ENCODE results near the gene NRG2. TPM values are rescaled to one million over a fixed set of nuclear protein-coding genes. Genes with fewer than 3 reads are reported as not detected.

NRG2 gene
- total and polyA plus RNA-seq, 2 donors (not counting 3 experiments of a cell fraction or from before 2014, with no cell fraction given): 0.26 to 0.42 TPM

GRCh38 chr5:139817362-139817761, 225.7 kb downstream of the NRG2 start:
- no peak for TF ChIP-seq EZH2 (IDR thresholded peaks at IDR 0.05; ENCODE audit: borderline replicate concordance, low read depth, low read length, severe bottlenecking)
- no peak for TF ChIP-seq POLR2A (IDR thresholded peaks at IDR 0.05; ENCODE audit: low read depth, low read length)
- TF ChIP-seq CTCF (IDR thresholded peaks at IDR 0.05; ENCODE audit: extremely low read depth in 1 of 2, insufficient read depth in 1 of 2, low read depth in 1 of 2, low read length in 2 of 2): no peak
- no peak for TF ChIP-seq MYC (IDR thresholded peaks at IDR 0.05; ENCODE audit: low read depth, low read length)
- no peak overlapping the region for H3K9ac ChIP-seq (replicated peaks; ENCODE audit: extremely low read depth, insufficient read depth, low read length)
- CTCF ChIA-PET: interaction anchor here (0.5 to 0.7 kb wide), 2 partner anchors 27 to 156 kb away, joined by 3 read pairs; no protein-coding TSS in a partner anchor
- BruUV-seq (replicated peaks): no TSS peak
- no peaks in the 10 kb centered on the region for H3K9me3 ChIP-seq (replicated peaks; ENCODE audit: control insufficient read depth, insufficient read depth, low read length)
- no peaks in the 10 kb centered on the region for H3K36me3 ChIP-seq (ENCODE audit: control insufficient read depth in 2 of 2, extremely low read depth in 1 of 2, insufficient read depth in 2 of 2, low read length in 2 of 2)
- no peaks in the 10 kb centered on the region for H4K20me1 ChIP-seq (replicated peaks; ENCODE audit: control insufficient read depth, extremely low read depth, insufficient read depth, low read length)
- H3K9me1 ChIP-seq (replicated peaks; ENCODE audit: control insufficient read depth, extremely low read depth, insufficient read depth, low read length): no peaks in the 10 kb centered on the region
- H3K4me2 ChIP-seq (ENCODE audit: insufficient read depth, low read length): no peak overlapping the region
- intact Hi-C loops (cut with micrococcal nuclease) (no loop called here), dilution Hi-C loops (cut with MboI; ENCODE audit: extremely low pct_ligation_motif_present, low sequenced_read_pairs) (no loop called here)
- no peaks in the 10 kb centered on the region for H3K79me2 ChIP-seq (ENCODE audit: control insufficient read depth, insufficient read depth, low read length)
- H3K4me3 ChIP-seq (replicated peaks in 1 of 3; ENCODE audit: insufficient read depth in 1 of 3, low read depth in 1 of 3, low read length in 3 of 3): no peak overlapping the region
- H3K27ac ChIP-seq (ENCODE audit: insufficient read depth, low read depth, low read length): no peak overlapping the region
- no peaks in the 10 kb centered on the region for H3K4me1 ChIP-seq (ENCODE audit: control insufficient read depth, extremely low read depth, insufficient read depth, low read length)
- H2AFZ ChIP-seq (ENCODE audit: low read depth, low read length): no peak overlapping the region
- POLR2A ChIA-PET: no interaction called here
- FAIRE-seq (no peak), DNase-seq (ENCODE audit: low read depth, low spot score) (no peak)
- H3K27me3 ChIP-seq (ENCODE audit: control insufficient read depth in 2 of 2, insufficient read depth in 2 of 2, low read length in 2 of 2): no peaks in the 10 kb centered on the region

GRCh38 chr5:139816566-139816965, 226.5 kb downstream of the NRG2 start:
- no peaks in the 10 kb centered on the region for H3K9me3 ChIP-seq (replicated peaks; ENCODE audit: control insufficient read depth, insufficient read depth, low read length)
- CTCF ChIA-PET: interaction anchor here (0.7 to 1.5 kb wide), 4 partner anchors 9 to 152 kb away, joined by 3 to 4 read pairs (median 3); no protein-coding TSS in a partner anchor
- no TSS peak for BruUV-seq (replicated peaks)
- intact Hi-C loops (cut with micrococcal nuclease) (no loop called here), dilution Hi-C loops (cut with MboI; ENCODE audit: extremely low pct_ligation_motif_present, low sequenced_read_pairs) (no loop called here)
- no peak overlapping the region for H3K9ac ChIP-seq (replicated peaks; ENCODE audit: extremely low read depth, insufficient read depth, low read length)
- H2AFZ ChIP-seq (ENCODE audit: low read depth, low read length): no peak overlapping the region
- DNase-seq (ENCODE audit: low read depth, low spot score) (no peak), FAIRE-seq (no peak)
- no peak overlapping the region for H3K27ac ChIP-seq (ENCODE audit: insufficient read depth, low read depth, low read length)
- no peaks in the 10 kb centered on the region for H3K4me1 ChIP-seq (ENCODE audit: control insufficient read depth, extremely low read depth, insufficient read depth, low read length)
- no peak for TF ChIP-seq EZH2 (IDR thresholded peaks at IDR 0.05; ENCODE audit: borderline replicate concordance, low read depth, low read length, severe bottlenecking)
- TF ChIP-seq GATA2 (IDR thresholded peaks at IDR 0.05; ENCODE audit: insufficient read depth, insufficient read length, low read depth, low read length): no peak
- no peak for TF ChIP-seq POLR2A (IDR thresholded peaks at IDR 0.05; ENCODE audit: low read depth, low read length)
- TF ChIP-seq CTCF (IDR thresholded peaks at IDR 0.05; ENCODE audit: extremely low read depth in 1 of 2, insufficient read depth in 1 of 2, low read depth in 1 of 2, low read length in 2 of 2): no peak
- no peak overlapping the region for H3K4me2 ChIP-seq (ENCODE audit: insufficient read depth, low read length)
- H3K36me3 ChIP-seq (ENCODE audit: control insufficient read depth in 2 of 2, extremely low read depth in 1 of 2, insufficient read depth in 2 of 2, low read length in 2 of 2): no peaks in the 10 kb centered on the region
- no peaks in the 10 kb centered on the region for H4K20me1 ChIP-seq (replicated peaks; ENCODE audit: control insufficient read depth, extremely low read depth, insufficient read depth, low read length)
- no peak overlapping the region for H3K4me3 ChIP-seq (replicated peaks in 1 of 3; ENCODE audit: insufficient read depth in 1 of 3, low read depth in 1 of 3, low read length in 3 of 3)
- H3K27me3 ChIP-seq (ENCODE audit: control insufficient read depth in 2 of 2, insufficient read depth in 2 of 2, low read length in 2 of 2): no peaks in the 10 kb centered on the region
- H3K79me2 ChIP-seq (ENCODE audit: control insufficient read depth, insufficient read depth, low read length): no peaks in the 10 kb centered on the region
- POLR2A ChIA-PET: no interaction called here
- no peaks in the 10 kb centered on the region for H3K9me1 ChIP-seq (replicated peaks; ENCODE audit: control insufficient read depth, extremely low read depth, insufficient read depth, low read length)

All from endothelial cell of umbilical vein (primary cell).